GM04504 (cell line): Measurements from ENCODE around the gene COPS7B.
"Not testable (repeated sequence)": the region's sequence is repeated elsewhere in the genome, so short reads cannot be mapped to it uniquely, and the experiment has no call there.

Experiments
- DNase-seq: peaks from one replicate; pipeline ENCODE4 v3.0.0-alpha.2; 2012; ENCODE audit warnings: low read depth

COPS7B gene

DNA sequence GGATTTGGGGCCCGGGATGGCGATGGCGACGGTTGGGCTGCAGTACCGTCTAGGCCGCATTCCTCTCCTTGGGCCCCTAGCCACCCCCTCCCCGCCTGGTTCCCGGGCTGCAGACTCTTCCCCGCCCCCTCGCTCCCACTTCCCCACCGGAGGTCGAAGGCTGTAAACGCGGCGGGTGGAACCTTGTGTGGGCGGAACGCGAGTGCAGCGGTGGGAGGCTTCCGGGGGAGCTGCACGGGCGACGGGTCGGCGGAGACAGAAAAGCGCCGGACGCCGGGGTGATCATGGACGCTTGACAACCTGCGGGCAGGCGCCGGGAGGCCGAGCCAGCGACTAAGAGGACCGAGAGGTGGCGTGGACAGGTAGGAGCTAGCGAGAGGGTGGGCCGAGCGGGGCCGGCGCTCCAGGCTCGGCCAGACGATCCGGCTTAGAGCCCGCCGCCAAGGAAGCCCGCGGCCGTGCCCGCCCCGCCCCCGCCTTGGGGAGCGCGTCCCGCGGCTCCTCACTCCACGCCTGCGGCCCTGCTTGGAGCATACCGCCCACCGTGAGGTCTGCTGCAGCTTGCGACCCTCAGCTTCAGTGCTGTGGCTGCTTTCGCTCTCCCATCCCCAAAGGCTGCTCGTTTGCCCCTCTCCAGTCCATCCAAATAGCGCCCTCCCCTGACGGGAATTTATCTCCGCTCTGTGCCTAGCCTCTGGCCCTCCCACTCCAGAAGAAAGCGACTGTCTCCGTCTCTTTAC is at the start of gene COPS7B:
Gene COPS7B, plus strand, starts transcription at position 269 of the 740 bp plus-strand sequence. CDS start 2,126 bp downstream, outside the sequence.
- peak; percentile 48 for DNase-seq

DNA sequence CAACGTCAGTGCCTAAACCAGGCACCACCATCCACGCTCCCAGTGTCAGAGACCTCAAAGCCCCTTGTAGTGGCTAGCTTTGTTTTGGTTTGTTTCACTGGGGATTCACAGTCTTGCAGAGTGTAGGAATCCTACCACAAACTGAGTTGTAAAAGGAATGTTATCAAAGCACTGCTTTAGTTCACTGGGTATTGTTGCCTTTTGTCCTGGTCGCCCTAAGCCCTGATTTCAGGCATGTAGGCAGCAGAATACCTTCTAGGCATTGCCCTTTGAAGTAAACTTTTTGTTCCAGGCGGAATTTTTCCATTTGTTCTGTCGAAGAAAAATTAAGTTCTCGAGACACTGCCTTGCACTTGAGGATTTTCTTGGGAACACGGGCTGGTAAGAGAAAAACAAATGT is 48.5 kb upstream of the COPS7B start:
- DNase-seq: no peak

DNA sequence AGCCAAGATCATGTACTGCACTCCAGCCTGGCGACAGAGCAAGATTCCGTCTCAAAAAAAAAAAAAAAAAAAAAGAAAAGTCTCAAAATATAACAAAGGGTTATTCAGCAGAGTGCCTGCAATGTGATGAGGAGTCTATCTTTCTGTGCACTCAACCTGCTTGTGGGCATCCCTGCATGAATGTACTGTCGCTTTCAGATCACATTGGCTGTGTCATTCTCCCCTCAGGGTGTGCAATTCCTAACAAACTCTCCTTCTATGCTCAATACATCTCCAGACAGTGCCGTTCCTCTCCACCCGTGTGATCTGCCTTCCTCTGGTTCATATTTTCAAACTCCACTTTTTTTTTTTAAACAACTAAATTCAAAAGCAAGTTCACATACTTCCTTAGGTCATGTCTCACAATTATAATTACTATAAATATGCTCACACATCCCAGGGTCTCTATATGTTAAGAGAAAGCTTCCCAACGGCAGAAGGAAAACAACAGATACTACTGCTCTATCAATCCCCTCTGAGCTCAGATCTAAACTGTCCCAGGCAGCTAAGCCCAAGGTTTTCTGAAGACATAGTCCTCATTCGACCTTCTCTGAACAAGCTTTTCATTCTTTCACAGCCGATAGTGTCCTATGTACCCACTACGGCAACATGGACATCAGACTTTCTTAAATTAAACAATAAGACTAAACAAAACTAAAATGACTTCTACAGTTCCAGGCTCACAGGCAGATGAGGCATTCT is 42.7 kb upstream of the COPS7B start:
- DNase-seq: no peak

DNA sequence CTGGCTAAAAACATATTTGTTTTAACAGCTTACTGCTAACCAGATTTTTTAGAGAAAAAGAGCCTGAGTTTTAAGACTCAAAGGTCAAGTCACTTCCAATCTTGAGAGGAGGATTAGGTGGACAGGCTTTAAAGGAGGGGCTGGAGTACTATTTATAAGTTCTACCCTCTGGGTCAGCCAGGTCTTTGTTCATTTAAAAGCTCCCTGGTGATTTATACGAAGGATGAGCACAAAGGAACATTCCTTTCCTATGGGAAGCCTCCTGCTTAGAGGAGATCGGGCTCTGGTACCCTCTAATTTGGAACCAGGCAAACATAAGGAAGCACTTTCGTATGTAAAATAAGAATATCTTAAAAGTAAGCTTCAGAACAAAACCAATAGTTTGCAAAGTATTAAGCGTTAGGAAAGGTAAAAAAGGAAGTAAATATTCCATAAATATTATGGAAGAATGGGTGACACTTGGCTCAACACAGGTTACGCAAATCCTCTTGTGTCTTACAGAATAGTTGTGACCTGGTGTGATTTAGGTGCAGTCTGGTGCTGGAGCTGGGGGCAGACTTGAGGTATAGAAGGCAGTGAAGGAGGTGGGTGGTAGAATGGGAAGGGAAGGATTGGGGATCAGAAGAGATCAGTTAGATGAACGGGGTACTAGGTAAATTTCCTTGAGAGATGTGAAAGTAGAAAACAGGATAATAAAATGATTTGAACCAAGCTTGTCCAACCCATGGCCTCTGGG is 40.8 kb upstream of the COPS7B start:
- no peak for DNase-seq

DNA sequence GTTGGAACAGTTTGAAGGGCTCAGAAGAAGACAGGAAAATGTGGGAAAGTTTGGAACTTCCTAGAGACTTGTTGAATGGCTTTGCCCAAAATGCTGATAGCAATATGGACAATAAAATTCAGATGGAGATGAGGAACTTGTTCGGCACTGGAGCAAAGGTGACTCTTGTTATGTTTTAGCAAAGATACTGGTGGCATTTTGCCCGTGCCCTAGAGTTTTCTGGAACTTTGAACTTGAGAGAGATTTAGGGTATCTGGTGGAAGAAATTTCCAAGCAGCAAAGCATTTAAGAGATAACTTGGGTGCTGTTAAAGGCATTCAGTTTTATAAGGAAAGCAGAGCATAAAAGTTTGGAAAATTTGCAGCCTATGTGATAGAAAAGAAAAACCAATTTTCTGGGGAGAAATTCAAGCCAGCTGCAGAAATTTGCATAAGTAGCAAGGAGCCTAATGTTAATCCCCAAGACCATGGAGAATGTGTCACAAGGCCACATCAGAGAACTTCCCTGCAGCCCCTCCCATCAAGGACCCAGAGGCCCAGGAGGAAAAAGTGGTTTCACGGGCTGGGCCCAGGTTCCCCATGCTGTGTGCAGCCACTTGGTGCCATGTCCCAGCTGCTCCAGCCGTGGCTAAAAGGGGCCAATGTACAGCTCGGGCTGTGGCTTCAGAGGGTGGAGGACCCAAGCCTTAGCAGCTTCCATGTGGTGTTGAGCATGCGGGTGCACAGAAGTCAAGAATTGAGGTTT is 37.9 kb upstream of the COPS7B start:
- not testable (repeated sequence) for DNase-seq

DNA sequence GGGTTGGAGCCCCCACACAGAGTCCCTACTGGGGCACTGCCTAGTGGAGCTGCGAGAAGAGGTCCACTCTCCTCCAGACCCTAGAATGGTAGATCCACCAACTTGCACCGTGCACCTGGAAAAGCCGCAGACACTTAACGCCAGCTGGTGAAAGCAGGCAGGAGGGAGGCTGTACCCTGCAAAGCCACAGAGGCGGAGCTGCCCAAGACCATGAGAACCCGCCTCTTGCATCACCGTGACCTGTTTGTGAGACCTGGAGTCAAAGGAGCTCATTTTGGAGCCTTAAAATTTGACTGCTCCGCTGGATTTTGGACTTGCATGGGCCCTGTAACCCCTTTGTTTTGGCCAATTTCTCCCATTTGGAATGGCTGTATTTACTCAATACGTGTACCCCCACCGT is 37.2 kb upstream of the COPS7B start:
- not testable (repeated sequence) for DNase-seq

DNA sequence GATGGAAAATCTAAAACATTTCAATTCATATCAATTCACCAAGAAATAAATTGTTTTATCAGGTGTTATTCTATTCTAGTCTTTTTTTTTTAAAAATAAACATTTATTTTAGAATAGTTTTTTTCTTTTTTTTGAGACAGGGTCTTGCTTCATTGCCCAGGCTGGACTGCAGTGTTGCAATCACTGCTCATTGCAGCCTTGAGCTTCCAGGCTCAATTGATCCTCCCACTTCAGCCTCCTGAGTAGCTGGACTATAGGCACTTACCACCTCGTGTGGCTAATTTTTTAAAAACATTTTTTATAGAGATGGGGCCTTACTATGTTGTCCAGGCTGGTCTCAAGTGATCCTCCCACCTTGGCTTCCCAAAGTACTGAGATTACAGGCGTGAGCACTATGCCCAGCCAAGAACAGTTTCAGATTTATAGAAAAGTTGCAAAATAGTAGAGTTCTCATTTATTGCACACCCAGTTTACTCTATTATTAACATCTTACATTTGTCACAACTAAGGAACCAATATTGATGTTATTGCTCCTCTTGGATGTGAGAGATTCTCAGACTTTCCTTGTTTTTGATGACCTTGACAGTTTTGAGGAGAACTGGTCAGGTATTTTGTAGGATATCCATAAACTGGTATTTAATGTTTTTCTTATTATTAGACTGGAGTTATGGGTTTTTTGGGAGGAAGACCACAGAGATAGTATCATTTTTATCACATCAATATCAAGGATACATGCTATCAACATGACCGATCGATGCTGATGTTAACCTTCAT is 35.0 kb upstream of the COPS7B start:
- DNase-seq: no peak

DNA sequence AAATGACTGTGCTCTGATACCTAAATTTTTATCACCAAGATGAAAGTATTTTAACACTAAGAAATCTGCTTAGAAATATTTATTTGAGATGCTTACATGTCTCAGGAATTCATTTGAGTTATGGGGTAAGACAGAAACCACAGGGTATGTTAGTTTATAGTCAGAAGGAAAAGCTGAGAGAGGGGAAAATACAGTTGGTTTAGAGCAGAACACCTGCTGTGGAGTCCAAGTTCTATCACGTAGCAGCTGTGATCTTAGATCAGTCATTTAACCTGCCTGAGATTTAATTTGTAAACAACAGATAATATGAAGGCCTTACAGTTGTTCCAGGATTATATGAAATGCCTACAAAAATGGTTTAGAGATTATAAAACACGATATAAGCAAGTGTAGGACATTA is 34.2 kb upstream of the COPS7B start:
- no peak for DNase-seq

DNA sequence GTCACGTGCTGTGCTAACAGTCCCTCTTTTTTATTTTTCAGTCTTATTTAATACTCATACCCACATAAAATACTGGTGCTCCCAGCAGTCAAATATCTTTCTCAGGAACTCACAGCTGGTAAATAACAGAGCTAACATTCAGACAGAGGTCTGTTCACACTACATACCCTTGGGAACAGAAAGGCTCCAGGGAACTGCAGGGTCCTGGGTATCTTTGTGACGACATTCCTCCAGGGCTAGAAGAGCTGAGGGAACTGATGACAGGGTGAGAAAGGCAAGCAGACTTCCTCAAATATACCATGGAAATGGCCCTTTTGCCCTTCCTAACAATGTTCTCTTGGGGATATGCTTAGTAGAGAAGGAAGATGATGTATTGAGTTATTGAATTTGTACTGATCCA is 24.5 kb upstream of the COPS7B start:
- DNase-seq: no peak

DNA sequence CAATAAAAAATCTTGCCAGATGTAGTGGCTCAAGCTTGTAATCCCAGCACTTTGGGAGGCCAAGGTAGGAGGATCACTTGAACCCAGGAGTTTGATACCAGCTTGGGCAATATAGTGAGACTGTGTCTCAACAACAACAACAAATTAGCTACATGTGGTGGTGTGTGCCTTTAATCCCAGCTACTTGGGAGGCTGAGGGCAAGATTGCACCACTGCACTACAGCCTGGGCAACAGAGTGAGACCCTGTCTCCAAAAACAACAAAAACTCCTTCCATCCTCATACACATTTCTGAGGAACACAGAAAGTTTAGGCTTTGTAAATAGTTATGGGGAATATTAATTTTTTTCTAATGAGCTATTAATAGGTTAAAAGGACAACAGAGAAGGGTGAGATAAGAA is 22.1 kb upstream of the COPS7B start:
- DNase-seq: no peak

DNA sequence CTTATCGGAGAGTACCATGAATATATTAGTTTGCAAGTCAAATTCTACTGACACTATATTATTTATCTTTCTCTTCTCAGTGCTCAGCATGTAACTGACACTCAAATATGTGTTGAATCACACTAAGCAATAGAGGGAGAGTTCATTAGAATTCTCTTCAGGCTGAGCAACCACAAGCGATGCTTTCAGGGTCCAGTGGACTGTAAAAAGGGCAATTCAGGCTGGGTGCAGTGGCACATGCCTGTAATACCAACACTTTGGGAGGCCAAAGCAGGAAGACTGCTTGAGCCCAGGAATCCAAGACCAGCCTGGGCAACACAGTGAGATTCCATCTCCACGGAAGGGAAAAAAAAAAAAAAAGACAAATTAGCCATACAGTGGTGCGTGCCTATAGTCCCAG is 21.5 kb upstream of the COPS7B start:
- no peak for DNase-seq

DNA sequence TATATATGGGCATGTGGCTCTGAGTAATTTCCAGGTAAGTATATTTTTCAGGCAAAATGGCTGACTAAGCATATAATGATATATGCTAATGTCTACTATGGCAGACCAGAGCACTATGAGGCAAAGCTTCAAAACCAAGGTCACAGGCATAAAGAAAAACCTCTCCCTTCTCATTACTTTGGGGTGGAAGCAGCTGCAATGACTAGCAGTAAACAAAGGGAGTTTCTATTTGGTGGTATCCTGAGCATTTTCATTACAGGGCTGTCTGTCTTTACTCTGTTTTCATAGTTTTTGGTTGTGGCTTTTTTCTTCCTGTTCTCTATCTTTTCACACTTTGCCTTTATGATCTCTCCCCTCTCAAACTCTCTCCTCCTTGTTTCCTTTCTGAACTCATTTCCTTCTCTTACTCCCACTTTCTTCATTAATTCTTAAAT is 20.7 kb upstream of the COPS7B start:
- DNase-seq: no peak

DNA sequence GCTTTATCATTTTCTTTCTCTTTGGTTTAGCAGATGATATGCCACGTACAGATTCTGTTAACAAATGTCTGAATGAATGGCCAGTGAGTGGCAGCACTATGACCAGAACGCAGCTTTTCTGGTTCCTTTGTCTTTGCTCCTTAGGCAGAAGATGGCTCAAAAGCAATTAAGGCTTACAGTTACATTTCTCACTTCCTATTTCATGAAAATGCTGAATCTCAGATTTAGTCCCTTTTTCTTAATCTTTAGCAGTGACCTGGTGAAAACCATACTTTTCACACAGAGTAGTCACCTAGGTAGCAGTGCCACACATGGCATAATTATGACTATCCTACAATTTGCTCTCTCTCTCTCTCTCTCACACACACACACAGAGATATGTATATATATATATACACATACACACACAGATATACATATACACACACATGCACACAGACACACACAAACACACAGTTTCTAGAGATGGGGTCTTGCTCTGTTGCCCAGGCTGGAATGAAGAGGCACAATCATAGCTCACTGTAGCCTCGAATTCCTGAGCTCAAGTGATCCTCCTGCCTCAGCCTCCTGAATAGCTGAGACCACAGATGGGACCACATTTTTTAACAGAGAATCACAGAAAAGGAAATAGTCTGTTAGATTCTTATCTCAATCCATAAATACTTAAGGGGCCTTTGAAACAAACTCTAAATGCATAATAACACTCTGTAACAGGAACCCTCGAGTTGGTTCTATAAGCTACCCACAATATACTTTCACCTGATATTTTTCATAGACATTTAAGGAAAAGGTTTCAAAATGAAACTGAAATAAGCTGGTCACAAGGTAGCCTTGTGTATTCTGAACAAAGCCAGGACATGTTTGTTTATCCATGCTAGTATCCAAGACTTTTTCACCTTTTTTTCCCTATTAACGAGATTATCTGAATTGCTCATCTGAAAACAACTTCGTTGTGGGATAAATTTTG is 16.8 kb upstream of the COPS7B start:
- DNase-seq: no peak

DNA sequence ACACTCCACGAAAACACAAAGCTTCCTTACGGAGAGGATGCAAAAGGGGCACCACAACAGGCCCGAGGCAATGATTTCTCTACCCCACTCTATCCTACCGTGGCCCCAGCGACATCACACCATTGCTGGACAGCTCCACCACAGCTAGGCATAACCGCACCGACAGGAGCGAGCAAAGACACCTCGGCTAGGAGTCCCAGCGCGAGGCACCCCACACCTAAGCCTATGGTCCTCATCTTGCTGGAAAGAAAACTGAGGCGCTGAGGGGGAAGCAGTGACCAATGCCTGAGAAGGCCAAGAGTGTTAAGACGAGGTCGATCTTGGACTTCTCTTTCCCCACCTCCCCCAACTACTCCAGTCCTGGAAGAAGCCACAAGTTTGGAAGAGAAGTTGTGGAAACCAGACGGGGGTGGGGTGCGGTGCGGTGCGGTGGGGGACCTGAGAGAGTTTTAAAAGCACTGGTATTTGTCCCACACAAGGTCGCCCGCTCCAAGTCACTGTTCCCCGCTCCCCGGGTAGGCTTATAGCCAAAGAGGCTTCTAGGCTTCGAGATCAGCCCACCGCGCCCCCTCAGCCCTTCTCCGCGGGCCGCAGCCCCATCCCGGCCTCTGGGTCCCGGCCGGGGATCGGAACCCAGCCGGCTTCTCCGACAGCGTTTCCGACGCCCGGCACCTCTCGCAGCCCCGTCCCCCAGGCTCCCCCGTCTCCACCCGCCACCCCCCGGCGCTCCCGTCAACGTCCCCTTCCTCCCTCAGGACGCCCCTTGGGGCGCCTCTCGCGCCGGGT is 5.9 kb upstream of the COPS7B start:
- DNase-seq: no peak

DNA sequence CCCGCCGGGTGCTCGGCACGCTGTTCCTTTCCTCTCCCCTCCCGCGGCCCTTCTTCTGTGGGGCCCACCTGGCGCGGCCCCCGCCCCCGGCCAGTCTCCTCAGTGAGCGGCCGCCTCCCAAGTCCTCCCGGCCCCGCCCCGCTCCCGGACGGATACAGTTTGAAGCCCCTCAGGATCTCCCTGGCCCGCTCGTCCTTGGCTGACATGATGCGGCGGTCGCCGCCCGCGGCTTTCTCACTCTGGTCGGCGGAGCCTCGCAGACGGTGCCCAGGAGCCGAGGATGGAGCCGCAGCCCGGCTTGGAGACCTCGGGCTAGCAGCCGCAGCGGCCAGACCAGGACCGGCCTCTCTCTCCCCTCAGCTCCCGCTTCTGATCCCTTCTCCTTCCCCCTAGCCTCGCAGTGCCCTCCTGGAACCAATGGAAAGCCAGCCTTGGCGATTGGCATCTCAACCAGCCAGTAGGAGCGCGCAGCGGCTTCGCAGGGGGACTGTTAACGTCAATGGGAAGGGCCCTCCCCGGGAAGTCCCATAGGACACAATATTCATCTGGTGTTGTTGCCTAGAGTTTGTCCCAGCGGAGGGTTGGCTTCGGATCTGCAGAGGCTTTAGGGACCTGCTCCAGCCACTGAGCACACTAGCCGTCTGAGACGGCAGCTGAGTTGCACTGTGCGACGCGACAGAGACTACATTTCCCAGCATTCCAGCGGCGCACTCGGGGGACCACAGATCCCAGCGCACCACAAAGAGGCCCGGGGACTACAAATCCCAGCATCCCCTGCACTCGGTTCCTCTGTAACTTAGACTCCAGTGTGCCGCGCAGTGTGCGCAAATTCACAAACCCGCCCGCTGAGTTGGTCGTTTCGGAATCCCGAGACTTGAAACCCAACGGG is 5.1 kb upstream of the COPS7B start, which contains the start of gene PDE6D:
Gene PDE6D, minus strand, starts transcription at position 374 of the 889 bp plus-strand sequence. Its CDS starts 168 bp downstream, at position 206.
- peak; percentile 99 for DNase-seq

DNA sequence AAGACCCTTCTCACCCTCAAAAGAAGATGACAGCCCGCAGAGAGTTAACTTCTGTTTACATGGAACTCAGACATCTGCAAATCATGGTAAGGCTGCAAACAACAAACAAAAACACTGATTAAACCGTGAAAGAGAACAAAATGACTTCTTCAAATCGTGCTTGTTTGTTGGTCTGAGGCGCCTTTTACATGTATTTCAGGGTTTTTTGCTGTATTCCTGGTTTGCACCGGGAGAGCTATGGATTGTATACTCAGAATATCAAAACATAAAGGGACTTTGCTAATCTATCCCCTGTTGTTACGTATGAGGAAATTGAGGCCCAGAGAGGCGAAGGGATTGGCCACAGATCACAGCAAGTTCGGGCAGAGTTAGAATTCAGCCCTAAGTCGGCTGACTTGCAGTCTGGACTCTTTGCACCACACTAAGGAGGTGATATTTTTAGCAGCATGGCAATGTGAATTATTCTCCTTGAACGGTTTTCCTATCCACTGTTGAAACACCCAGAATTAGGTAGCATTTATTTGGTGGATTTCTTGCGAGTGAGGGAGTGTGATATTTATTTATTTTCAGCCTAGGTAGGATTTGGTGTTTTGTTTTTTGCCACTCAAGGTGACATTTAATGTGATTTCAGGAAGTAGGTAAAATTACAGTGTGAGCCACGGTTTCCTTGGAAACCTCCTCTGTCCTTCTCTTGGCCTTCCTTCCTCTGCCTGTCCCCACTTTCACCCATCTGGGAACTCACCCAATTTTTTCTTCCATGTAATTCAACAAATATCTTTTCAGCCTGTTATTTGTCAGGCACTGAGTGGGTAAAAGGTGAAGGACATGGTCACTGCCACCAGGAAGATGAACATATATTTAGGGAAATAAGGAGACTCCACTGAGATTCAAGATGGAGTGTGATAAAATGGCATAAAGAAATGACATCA is 4.2 kb upstream of the COPS7B start:
- peak; percentile 23 for DNase-seq

DNA sequence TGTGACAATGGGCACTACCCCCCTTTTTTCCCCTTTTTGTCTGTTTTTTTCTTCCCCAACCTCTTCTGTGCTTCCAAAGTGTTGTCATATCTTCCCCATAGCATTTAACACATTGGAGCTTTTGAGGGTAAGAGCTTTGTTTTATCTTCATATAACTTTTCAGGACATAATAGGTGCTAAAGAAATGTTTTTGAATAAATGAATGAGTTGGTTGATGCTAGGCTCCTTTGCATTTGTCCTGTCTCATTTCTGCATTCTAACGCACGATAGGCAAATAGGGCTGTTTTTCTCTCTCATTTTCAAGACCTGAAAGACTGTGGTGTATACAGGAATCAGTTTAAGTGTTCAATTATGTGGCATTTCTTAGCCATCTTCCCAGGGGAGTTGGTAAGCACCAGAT is 832 bp upstream of the COPS7B start:
- DNase-seq: no peak
